OCI-LY3 (cell line): ENCODE measurements around the gene RORB.

Source experiments
- H2AFZ ChIP-seq: fragments of 200-600, 300-600 bp; shearing (Covaris generic); 2 replicates; pipeline ENCODE4 v1.6.0; 2014; ENCODE audit warnings: antibody characterized with exemption, low read depth, low read length
- H3K27ac ChIP-seq: fragments of 200-600, 300-600 bp; sonication (generic); 2 replicates; pipeline ENCODE4 v1.5.1; 2014; ENCODE audit warnings: mild to moderate bottlenecking, low read length, moderate library complexity, mixed read lengths
- H3K27me3 ChIP-seq: fragments of 200-600, 300-600 bp; sonication (generic); 2 replicates; pipeline ENCODE4 v1.6.1; 2014; ENCODE audit warnings: low read depth, low read length, mixed read lengths
- H3K36me3 ChIP-seq: fragments of 200-600, 300-600 bp; sonication (generic); replicated peaks from 2 replicates; pipeline ENCODE3; 2014; ENCODE audit warnings: low read depth, low read length, mixed read lengths
- H3K4me1 ChIP-seq: fragments of 300-600, 200-600 bp; sonication (generic); 2 replicates; pipeline ENCODE4 v1.6.1; 2014; ENCODE audit warnings: low read length, mixed read lengths
- H3K4me2 ChIP-seq: fragments of 200-600, 300-600 bp; sonication (generic); 2 replicates; pipeline ENCODE4 v1.6.1; 2014; ENCODE audit warnings: low read length, mixed read lengths
- H3K4me3 ChIP-seq: fragments of 300-600, 200-600 bp; sonication (generic); 2 replicates; pipeline ENCODE4 v1.5.1; 2014; ENCODE audit warnings: antibody characterized with exemption, mild to moderate bottlenecking, low read length, moderate library complexity
- H3K79me2 ChIP-seq: fragments of 300-600, 200-600 bp; shearing (Covaris generic); 2 replicates; pipeline ENCODE4 v1.6.1; 2014; ENCODE audit warnings: mild to moderate bottlenecking, low read length, mixed read lengths
- H3K9ac ChIP-seq: fragments of 300-600, 200-600 bp; shearing (Covaris generic); 2 replicates; pipeline ENCODE4 v1.6.0; 2014; ENCODE audit warnings: mild to moderate bottlenecking, low read length, moderate library complexity
- H3K9me3 ChIP-seq: fragments of 200-600, 300-600 bp; shearing (Covaris generic); 2 replicates; pipeline ENCODE4 v1.6.1; 2014; ENCODE audit warnings: low read length, mixed read lengths; ENCODE audit not compliant: insufficient read depth
- H4K20me1 ChIP-seq: fragments of 200-600, 300-600 bp; sonication (generic); 2 replicates; pipeline ENCODE4 v1.6.1; 2016; ENCODE audit warnings: low read length, mixed read lengths; ENCODE audit not compliant: insufficient read depth
- CTCF ChIP-seq: fragments of 200-600, 300-600 bp; sonication (generic); IDR thresholded peaks from 2 replicates; pipeline ENCODE4 v1.5.1; 2014; ENCODE audit warnings: antibody characterized with exemption, low read length, low read depth
- EZH2phosphoT487 ChIP-seq: fragments of 200-600 bp; shearing (Covaris generic); IDR thresholded peaks from 2 replicates; pipeline ENCODE4 v1.6.1; 2018; ENCODE audit warnings: antibody characterized with exemption, mixed run types, low read depth

RORB gene

DNA sequence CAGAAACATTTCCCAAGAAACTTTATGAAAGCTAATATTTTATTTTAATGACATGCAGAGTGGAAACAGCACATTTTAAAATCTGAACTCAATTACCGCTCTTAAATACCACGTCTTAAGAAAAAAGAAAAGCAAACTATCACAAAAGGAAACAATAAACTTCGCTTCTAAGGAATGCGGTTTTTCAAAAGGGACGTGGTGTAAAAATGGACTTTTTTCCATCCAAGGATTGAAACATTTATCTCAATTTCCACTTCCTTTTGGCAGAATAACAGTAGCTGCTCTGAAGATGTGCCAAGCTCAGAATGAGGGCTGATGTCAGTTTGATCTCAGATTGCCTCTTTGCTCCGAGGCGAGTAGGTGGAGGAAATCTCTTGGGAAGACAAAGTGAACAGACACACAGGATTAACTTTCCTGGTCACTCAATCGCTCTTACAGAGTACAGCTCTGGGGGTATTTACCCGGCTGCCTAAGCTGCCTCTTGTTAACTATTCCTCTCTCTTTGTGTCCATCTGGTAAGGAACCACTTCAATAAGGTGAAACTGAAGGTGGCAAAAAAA, 232.1 kb downstream of the RORB start:
- Histone ChIP-seq H3K9ac (no peak overlapping the region), H3K27me3 (no peaks in the 10 kb centered on the region), H3K4me1 (no peaks in the 10 kb centered on the region), H4K20me1 (no peaks in the 10 kb centered on the region), H3K9me3 (no peaks in the 10 kb centered on the region), H3K4me3 (no peak overlapping the region), H3K36me3 (no peaks in the 10 kb centered on the region), H3K79me2 (no peaks in the 10 kb centered on the region), H3K4me2 (no peak overlapping the region), H3K27ac (no peak overlapping the region), H2AFZ (no peak overlapping the region)
- no peak for TF ChIP-seq EZH2phosphoT487
- no peak for TF ChIP-seq CTCF

DNA sequence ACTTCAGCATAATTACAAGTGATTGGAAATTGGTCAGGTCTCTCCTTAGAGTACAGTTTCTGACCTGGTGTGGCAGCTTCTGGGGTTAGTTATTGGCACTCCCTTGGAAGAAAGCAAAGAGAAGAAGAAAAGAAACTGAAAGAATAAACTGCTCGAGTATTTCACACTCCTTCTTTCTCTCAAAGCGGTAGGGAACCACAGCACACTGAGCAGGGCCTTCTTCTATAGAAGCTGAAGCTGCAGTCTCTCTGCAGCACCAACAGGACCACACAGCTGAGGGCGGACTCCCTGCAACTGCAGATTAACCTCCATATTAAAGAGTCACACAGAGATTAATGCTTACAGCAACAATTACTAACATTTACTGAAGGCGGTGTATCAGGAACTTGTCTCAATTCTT, 238.6 kb downstream of the RORB start:
- Histone ChIP-seq H3K4me3 (peak overlapping the region; percentile 19; the same call in 1 of the 2 replicates), H3K4me2 (peak overlapping the region; percentile 36), H3K79me2 (no peaks in the 10 kb centered on the region), H3K4me1 (no peaks in the 10 kb centered on the region), H3K27ac (no peak overlapping the region), H2AFZ (peak overlapping the region; percentile 68; the same call in 1 of the 2 replicates), H3K36me3 (no peaks in the 10 kb centered on the region), H3K9ac (no peak overlapping the region), H3K27me3 (no peaks in the 10 kb centered on the region), H3K9me3 (no peaks in the 10 kb centered on the region), H4K20me1 (no peaks in the 10 kb centered on the region)
- TF ChIP-seq EZH2phosphoT487, result no peak
- TF ChIP-seq CTCF, result no peak

- Histone ChIP-seq H3K4me2 (no peak overlapping the region), H3K4me1 (no peaks in the 10 kb centered on the region), H3K27ac (no peak overlapping the region), H3K9me3 (no peaks in the 10 kb centered on the region), H3K36me3 (no peaks in the 10 kb centered on the region), H2AFZ (no peak overlapping the region), H4K20me1 (no peaks in the 10 kb centered on the region), H3K9ac (no peak overlapping the region), H3K79me2 (no peaks in the 10 kb centered on the region), H3K4me3 (no peak overlapping the region), H3K27me3 (no peaks in the 10 kb centered on the region)
- TF ChIP-seq EZH2phosphoT487 (no peak), CTCF (no peak)
These were observed 239.5 kb downstream of the RORB start for GRCh38 chr9:74736646-74737045.

GRCh38 chr9:74742191-74742790, 245.2 kb downstream of the RORB start:
- Histone ChIP-seq H3K79me2 (no peaks in the 10 kb centered on the region), H3K9ac (no peak overlapping the region), H3K9me3 (no peaks in the 10 kb centered on the region), H3K4me1 (no peaks in the 10 kb centered on the region), H3K27me3 (peaks cover 17% of the 10 kb centered on the region), H2AFZ (no peak overlapping the region), H4K20me1 (no peaks in the 10 kb centered on the region), H3K27ac (no peak overlapping the region), H3K4me3 (0 out of 2 replicates have a peak overlapping the region, but pooled peaks have one; percentile 25), H3K36me3 (no peaks in the 10 kb centered on the region), H3K4me2 (peak overlapping the region; percentile 57)
- TF ChIP-seq EZH2phosphoT487 (no peak), CTCF (no peak)
